SU-DHL-6 (cell line): ENCODE results near the gene KCNK6.

Experiments used
- H2AFZ ChIP-seq: fragments of 200-600 bp; sonication (generic); 2 replicates; pipeline ENCODE4 v1.6.1; 2014; ENCODE audit warnings: low read depth, mild to moderate bottlenecking, moderate library complexity, mixed read lengths, antibody characterized with exemption, low read length; ENCODE audit not compliant: severe bottlenecking
- H3F3A ChIP-seq: fragments of 200-600 bp; shearing (Covaris generic); 2 replicates; pipeline ENCODE4 v1.6.0; 2016; ENCODE audit warnings: antibody characterized with exemption, mild to moderate bottlenecking; ENCODE audit not compliant: insufficient read depth
- H3K27ac ChIP-seq: fragments of 200-600 bp; sonication (generic); 2 replicates; pipeline ENCODE4 v1.5.1; 2016; ENCODE audit warnings: low read depth, mild to moderate bottlenecking, low read length, moderate library complexity, mixed read lengths
- H3K27me3 ChIP-seq: fragments of 200-600 bp; sonication (generic), shearing (Covaris generic); 2 replicates; pipeline ENCODE4 v1.6.0; 2014; ENCODE audit warnings: mild to moderate bottlenecking, low read length
- H3K36me3 ChIP-seq: fragments of 200-600 bp; sonication (generic); 2 replicates; pipeline ENCODE4 v1.6.1; 2014; ENCODE audit warnings: mild to moderate bottlenecking, low read length, mixed read lengths
- H3K4me2 ChIP-seq: fragments of 300-600, 200-600 bp; shearing (Covaris generic), sonication (generic); 2 replicates; pipeline ENCODE4 v1.6.0; 2014; ENCODE audit warnings: low read length, low read depth, mild to moderate bottlenecking; ENCODE audit not compliant: poor library complexity, severe bottlenecking
- H3K4me3 ChIP-seq: fragments of 200-600 bp; sonication (generic); 2 replicates; pipeline ENCODE4 v1.5.1; 2014; ENCODE audit warnings: antibody characterized with exemption, low read length, mild to moderate bottlenecking, mixed read lengths; ENCODE audit not compliant: insufficient read depth, poor library complexity, severe bottlenecking
- H3K79me2 ChIP-seq: fragments of 200-600 bp; sonication (generic); 2 replicates; pipeline ENCODE4 v1.6.1; 2014; ENCODE audit warnings: mild to moderate bottlenecking, low read length, moderate library complexity; ENCODE audit not compliant: insufficient read depth
- H3K9ac ChIP-seq: fragments of 200-600 bp; sonication (generic); 2 replicates; pipeline ENCODE4 v1.7.0; 2014; ENCODE audit warnings: mild to moderate bottlenecking, low read length
- H3K9me2 ChIP-seq: fragments of 200-600 bp; sonication (generic); replicated peaks from 2 replicates; pipeline ENCODE4 v1.6.1; 2014; ENCODE audit warnings: low read length; ENCODE audit not compliant: insufficient read depth
- H3K9me3 ChIP-seq: fragments of 200-600 bp; sonication (generic); 2 replicates; pipeline ENCODE4 v1.6.1; 2014; ENCODE audit warnings: low read length, mixed read lengths; ENCODE audit not compliant: insufficient read depth
- H4K20me1 ChIP-seq: fragments of 200-600 bp; sonication (generic); 2 replicates; pipeline ENCODE4 v1.6.1; 2014; ENCODE audit warnings: low read depth, mild to moderate bottlenecking, antibody characterized with exemption, low read length, moderate library complexity, mixed read lengths
- EZH2phosphoT487 ChIP-seq: fragments of 200-600 bp; sonication (generic), shearing (Covaris generic); conservative IDR thresholded peaks from 2 replicates; pipeline ENCODE4 v1.6.1; 2018; ENCODE audit warnings: mild to moderate bottlenecking, antibody characterized with exemption, low read length, moderate library complexity, mixed read lengths
- TF ChIP-seq, protein P1 (sequence below): fragments of 200-600 bp; sonication (generic); IDR thresholded peaks from one replicate; pipeline ENCODE4 v1.5.1; 2017; ENCODE audit warnings: antibody characterized with exemption, mild to moderate bottlenecking, low read length, moderate library complexity; ENCODE audit not compliant: insufficient read depth, poor library complexity, severe bottlenecking

The KCNK6 gene

DNA sequence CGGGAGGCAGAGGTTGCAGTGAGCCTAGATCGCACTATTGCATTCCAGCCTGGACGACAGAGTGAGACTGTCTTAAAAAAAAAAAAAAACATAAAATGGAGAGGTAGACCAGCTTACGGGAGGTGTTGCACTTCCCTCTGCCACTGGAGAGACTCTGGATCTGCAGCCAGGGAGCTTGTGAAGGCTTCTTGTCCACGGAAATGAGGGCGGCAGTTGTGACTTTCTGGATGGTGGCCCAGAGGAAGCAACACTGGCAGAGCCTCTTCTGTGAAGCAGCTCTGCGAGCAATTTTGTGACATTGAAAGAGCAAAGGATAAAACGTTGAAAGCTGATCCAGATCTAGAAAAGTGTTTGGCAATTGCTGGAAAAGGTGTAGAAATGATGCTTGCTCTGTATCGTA, 44.9 kb upstream of the KCNK6 start:
- Histone ChIP-seq H3K4me3 (no peak overlapping the region), H2AFZ (no peak overlapping the region), H3K27ac (no peak overlapping the region), H3K9ac (no peak overlapping the region), H4K20me1 (no peaks in the 10 kb centered on the region), H3K4me2 (no peak overlapping the region), H3K36me3 (no peaks in the 10 kb centered on the region), H3K9me3 (no peaks in the 10 kb centered on the region), H3K79me2 (no peaks in the 10 kb centered on the region), H3F3A (no peaks in the 10 kb centered on the region), H3K9me2 (no peaks in the 10 kb centered on the region), H3K27me3 (no peaks in the 10 kb centered on the region)
- TF ChIP-seq EZH2phosphoT487 = no peak
- TF ChIP-seq, protein P1, sequence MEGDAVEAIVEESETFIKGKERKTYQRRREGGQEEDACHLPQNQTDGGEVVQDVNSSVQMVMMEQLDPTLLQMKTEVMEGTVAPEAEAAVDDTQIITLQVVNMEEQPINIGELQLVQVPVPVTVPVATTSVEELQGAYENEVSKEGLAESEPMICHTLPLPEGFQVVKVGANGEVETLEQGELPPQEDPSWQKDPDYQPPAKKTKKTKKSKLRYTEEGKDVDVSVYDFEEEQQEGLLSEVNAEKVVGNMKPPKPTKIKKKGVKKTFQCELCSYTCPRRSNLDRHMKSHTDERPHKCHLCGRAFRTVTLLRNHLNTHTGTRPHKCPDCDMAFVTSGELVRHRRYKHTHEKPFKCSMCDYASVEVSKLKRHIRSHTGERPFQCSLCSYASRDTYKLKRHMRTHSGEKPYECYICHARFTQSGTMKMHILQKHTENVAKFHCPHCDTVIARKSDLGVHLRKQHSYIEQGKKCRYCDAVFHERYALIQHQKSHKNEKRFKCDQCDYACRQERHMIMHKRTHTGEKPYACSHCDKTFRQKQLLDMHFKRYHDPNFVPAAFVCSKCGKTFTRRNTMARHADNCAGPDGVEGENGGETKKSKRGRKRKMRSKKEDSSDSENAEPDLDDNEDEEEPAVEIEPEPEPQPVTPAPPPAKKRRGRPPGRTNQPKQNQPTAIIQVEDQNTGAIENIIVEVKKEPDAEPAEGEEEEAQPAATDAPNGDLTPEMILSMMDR = no peak

DNA sequence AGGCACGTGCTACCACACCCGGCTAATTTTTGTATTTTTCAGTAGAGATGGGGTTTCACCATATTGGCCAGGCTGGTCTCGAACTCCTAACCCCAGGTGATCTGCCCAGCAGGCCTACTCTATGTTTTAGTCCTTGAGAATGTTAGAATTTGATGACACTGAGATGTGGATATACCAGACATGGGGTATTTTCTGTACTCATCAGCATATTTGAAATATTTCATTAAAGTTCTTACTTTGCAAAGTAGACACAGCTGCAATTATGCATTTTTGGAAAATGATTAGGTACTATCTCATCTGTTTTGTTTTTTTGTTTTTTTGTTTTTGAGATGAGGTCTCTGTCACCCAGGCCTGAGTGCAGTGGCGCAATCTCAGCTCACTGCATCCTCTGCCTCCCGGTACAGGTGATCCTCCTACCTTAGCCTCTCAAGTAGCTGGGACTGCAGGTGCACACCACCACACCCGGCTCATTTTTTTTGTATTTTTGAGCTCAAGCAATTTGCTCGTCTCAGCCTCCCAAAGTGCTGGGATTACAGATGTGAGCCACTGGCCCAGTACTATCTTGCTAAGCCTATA, 42.6 kb upstream of the KCNK6 start:
- H3K4me2 ChIP-seq = no peak overlapping the region
- no peak overlapping the region for H3K9ac ChIP-seq
- no peaks in the 10 kb centered on the region for H3K9me3 ChIP-seq
- no peaks in the 10 kb centered on the region for H3K9me2 ChIP-seq
- no peaks in the 10 kb centered on the region for H3F3A ChIP-seq
- no peaks in the 10 kb centered on the region for H4K20me1 ChIP-seq
- H3K36me3 ChIP-seq = no peaks in the 10 kb centered on the region
- H2AFZ ChIP-seq = no peak overlapping the region
- H3K79me2 ChIP-seq = no peaks in the 10 kb centered on the region
- no peak overlapping the region for H3K27ac ChIP-seq
- no peak overlapping the region for H3K4me3 ChIP-seq
- no peaks in the 10 kb centered on the region for H3K27me3 ChIP-seq
- TF ChIP-seq EZH2phosphoT487 = no peak
- TF ChIP-seq, protein P1 = no peak

DNA sequence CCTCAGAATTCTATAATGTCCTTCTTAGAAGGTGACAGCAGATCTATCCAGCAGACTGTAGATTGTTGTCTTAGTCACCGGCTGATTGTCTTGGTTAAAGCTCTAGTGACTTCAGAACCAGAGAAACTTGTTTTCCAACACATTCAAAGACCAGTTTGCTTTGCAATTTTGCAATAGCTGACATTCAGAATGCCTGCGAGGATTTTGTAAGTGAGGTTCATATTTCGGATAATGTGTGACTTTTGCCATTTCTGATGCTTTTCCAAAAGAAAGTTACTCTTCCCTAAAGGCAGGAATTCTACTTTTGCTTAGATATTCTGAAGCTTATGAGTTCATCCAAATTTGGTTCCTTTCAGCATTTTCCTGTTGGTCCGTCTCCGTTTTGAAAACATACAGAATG, 42.1 kb upstream of the KCNK6 start:
- H4K20me1 ChIP-seq = no peaks in the 10 kb centered on the region
- no peak overlapping the region for H3K4me3 ChIP-seq
- TF ChIP-seq, protein P1 = no peak
- no peak for TF ChIP-seq EZH2phosphoT487
- H3K9me3 ChIP-seq = no peaks in the 10 kb centered on the region
- H3K36me3 ChIP-seq = no peaks in the 10 kb centered on the region
- H3K4me2 ChIP-seq = no peak overlapping the region
- H3K27ac ChIP-seq = no peak overlapping the region
- H3K79me2 ChIP-seq = no peaks in the 10 kb centered on the region
- H3K27me3 ChIP-seq = no peaks in the 10 kb centered on the region
- H3K9ac ChIP-seq = no peak overlapping the region
- no peak overlapping the region for H2AFZ ChIP-seq
- H3F3A ChIP-seq = no peaks in the 10 kb centered on the region
- H3K9me2 ChIP-seq = no peaks in the 10 kb centered on the region
